Effector CD4-positive, alpha-beta T cell (primary cell): ENCODE data around the gene ZMIZ1.

Experiments used
- DNase-seq: peaks from one replicate; pipeline ENCODE4 v3.0.0-alpha.2; 2020

The ZMIZ1 gene

DNA sequence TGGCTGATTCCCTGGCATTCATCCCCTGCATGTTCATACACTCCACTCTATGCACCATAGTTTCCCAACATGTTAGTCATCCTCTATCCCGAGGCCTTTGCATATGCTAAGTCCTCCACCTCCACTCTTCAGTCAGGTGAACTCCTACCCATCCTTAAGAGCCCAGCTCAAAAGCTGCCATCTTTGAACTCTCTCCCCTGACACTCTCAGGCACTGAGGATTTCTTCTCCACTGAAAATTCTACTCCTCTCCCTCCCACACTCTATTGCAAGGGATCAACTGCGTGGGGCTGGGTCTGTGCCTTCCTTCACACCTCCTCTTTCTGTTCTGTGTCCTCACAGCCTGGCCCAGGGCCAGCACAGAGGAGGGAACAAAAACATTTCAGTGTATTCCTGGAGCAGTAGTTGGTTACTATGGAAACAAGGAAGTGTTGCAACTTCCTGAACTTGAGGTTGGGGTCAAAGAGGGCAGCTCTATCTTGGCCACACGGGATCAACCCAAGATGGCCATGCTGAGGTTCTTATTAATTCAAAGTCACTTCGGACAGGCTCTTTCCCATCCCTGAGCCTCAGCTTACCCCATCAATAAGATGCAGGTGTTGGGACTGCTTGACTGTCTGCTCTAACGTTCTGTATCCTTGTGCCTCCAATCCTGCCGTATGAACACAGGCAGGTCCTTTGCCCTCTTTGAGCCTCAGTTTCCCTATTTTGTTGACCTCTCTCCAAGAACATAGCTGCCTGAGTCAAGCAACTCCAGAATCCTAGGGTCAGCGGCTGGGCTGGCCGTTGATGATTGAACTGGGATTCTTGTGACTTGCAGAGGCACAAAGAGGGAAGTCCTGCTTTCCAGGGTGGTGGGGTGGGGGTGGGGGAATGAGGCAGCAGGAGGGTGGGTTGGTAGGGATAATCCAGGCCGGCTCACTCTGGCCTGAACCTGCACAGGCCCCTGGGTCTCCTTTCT lies 15.5 kb downstream of the ZMIZ1 start:
- DNase-seq = no peak

DNA sequence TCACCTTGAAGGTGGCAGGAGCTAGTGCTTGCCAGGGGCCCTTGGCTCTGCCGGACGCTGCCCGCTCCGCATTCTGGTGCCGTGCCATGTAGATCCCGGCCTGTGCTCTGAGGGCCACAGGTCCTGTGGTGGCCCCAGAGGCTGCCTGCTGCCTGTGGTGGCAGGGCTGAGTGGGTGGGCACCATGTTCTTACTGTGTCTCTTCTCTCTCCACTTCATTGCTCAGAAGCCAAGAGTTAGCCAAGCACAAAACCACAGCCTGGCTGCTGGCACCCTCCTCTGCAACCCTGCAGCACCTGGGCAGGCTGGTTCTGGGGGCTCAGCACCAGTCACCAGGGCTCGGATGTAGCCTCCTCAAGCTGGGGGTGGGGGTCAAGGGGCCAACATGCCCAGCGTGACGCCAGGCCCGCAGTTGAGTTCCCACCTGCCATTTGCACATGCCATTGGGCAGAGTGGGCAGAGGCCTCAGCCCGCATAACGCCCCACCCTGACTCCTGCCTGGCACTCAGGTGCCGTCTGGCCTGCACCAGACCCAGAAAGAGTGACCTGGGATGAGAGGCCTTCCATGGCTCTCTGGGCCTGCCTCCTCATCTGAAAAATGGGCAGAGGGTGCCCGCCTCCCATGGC lies 16.3 kb downstream of the ZMIZ1 start:
- DNase-seq = no peak

DNA sequence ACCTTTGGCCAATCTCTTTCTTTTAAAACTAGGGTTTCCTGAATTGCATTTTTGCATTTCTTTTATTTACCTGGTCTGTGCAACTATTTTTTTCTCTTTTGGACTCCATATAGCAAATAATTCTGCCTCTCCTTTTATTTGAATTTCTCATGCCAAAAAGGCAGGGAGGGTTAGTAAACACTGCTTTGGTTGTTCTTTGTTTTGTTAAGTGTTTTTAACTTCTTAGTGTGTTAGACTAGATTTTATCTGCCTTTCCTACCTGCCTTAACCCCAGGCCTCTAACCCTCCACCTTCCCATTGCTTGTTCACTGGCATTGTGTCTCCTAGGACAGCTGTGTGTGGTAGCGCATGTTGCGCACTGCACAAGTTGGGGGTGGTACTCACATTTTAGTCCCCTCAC lies 18.1 kb downstream of the ZMIZ1 start:
- DNase-seq = no peak

DNA sequence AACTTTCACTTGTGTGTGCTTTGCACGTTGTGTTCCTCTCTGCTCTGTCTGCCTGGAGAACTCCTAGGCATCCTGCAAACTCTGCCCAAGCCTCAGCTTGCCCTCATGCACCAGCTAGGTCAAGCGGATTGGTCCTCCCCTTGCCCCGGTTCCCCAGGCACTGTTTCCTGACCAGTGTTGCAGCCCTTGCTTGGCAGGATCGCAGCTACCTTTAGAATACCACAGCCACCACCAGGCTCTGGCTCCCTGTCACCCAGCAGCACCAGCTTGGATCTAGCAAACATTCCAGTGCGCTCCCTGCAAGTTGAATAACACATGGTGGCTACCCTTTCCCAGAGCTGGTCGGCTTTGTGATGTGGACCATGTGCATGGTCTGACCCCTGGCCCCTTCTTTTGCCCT lies 19.0 kb downstream of the ZMIZ1 start:
- DNase-seq = no peak

DNA sequence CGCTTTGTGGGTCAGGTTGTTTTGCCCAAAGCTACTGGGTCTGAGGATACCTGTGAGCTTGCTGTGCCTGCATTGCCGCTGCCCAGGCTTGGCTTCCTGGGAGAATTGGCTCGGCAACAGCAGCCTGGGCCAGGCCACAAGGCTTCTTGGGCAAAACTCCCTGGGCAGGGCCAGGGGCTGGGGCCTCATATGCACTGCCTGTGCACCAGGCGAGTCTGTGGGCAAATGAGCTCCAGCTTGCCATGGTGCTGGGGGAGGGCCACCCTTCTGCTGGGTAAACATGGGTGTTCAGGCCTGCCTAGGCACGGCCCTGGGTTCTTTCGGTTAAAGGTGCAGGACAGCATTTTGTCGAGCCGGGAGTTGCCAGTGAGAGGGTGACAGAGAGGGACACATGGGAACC lies 19.4 kb downstream of the ZMIZ1 start:
- no peak for DNase-seq

DNA sequence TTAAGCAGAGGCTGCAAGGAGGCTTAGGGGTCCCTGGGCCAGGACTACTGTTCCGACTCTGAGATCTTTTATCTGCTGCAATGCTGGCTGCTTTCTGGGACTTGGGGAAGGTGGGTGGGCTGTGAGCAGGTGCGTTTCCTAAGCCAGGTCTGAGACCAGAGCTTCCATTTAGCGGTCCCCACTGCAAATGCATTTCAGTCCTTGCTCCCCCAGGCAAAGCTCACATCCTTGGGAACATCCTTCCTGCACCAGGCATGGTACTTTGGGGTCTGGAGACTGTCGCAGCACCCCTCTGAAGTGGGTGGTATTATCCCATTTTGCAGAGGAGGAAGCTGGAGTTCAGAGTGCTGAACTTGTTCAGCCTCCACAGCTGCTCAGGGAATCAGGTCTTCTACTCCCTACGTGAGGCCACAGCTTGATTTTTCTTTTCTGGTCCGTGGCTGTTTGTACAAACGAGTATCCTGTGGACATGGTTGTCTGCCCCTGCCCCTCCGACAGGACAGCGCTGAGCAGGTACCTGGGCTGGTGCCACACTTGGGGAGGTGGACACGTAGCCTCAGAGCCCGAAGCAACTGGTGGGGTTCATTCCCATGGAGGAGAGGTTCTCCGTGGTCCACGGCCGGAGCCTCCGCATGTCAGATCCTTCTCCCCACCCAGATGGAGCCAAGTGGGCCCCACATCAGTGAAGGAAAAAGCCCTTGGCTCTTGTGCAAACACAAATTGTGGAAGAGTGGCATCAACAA lies 20.0 kb downstream of the ZMIZ1 start:
- DNase-seq = no peak

DNA sequence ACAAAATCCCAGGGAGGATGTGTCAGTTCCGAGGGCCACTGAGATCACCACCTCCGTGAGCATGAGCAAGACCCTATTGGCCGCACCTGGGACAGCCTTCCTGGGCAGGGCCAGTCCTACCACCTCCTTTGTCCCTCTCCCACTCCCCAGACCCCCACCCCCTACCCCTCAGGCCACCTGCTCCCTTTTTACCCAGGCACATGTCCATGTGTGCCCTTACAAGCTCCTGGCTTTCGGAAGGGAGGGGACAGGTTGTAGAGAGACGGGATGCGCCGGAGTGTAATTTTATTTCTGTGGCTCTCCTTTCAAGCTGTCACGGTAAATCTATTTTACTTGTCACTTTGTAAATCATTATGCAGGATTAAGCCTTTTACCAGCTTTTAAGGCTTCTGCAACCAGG lies 20.9 kb downstream of the ZMIZ1 start:
- no peak for DNase-seq

DNA sequence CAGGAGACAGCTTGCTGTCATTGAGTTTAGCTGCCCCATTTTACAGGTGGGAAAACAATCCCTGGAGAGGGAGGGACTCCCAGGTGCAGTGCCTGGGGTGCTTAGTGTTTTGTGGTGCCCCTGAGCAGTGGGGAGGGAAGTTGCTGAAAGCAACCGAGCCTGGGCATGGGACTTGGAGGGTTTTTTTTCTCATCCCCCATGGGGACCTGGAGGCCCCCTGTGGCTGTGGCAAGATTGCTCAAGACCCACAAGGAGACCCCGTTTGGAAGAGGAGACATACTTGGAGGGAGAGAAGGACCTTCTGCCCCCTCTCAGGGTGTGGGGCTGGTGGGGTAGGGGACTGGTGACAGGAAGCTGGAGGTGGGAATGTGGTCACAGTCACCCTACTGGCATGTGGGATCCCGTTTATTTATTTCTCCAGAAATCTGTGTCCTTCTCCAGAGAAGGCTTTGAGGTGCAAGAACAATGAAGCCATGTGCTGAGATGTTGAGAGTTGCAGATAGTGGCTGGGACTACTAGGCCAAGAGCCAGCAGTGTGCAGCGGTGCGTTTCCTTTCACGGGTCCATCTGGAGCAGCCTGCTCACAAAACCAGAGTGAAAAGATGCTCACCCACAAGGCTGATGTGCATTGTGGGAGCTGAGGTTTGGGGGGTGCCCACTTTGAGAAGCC lies 21.5 kb downstream of the ZMIZ1 start:
- DNase-seq = no peak

DNA sequence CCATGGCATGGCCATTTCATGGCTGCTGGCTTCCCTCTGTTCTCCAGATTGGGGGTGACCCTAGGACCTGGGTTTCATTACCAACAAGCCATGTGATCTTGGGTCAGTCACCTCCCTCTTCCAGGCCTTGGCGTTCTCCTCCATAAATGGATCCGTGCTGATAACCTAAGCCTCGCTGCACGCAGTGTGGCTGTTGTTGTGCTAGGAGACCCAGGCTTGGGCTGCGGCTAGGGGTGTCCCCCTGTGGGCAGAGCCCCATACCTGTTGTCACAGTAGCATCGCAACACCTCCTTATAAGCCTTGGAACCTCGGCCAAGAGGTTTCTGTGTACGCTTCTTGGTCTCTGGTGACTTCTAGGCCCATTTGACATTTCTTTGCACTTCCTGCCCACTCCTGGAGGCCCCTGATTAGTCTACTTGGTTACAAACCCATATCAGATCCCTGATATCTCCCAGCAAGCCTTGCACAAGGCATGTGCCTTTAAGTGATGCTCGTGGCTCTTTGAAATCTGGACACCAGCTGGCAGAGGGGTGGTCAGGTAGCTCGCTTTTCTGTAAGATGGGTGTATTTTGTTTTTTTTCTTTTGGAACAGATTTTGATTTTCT lies 23.6 kb downstream of the ZMIZ1 start:
- DNase-seq = no peak

DNA sequence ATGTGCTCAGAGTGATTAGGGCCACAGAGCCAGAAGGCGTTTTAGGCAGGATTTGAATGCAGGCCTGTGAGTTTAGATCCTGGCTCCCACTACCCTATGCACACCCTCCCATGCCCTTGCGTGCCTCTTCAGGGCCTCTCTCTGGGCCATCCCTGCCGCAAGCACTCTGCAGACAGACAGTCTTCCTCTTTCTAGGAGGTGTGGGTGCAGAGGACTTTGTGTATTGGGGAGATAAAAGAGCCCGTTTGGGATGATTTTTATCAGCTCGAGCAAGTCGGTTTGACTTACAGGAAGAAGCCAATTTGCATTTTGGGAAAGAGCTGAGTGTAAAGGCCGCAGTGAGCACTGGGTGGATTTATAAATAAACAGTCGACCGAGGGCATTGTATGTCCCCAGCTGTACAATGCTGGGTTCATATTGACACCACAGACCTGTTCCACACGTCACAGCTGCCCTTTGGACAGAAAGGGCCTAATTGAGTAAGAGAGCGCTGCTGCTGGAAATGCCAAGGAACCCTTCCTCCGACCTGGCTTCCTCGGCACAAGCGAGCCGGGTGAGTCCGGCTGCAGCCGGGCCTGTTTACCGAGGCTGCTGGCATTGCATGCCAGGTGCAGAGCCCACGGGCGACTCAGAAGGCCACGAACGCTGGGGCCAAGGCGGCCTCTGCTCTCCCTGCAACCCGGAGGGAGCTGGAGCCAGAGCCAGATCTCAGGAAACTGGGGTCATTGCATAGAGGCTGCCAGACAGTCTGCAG lies 25.1 kb downstream of the ZMIZ1 start:
- DNase-seq = no peak

DNA sequence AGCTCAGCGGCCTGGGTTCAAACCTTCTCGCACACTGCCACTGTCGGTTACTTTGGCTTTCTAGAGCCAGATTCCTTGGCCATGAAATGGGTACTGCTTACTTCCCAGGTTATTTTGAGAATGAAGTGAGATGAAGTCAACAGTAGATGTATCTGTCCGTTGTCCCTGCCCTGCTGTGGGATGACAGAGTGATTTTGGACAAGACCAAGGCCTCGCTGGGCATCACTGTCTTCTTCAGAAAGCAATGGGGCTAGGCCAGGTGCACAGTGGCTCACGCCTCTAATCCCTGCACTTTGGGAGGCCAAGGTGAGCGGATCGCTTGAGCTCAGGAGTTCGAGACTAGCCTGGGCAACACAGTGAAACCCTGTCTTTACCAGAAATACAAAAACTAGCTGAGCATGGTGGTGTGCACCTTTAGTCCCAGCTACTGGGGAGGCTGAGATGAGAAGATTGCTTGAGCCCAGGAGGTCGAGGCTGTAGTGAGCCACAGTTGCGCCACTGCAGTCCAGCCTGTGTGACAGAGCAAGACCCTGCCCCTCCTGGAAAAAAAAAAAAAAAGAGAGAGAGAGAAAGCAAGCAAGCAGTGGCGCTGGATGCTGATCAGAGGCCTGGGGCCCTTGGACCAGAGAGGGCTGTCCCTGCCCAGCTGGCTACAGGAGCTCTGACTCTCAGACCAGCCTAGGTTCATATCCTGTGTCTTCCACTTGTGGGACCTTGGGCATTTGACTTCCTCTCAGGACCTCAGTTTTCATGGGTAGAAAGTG lies 25.8 kb downstream of the ZMIZ1 start:
- no peak for DNase-seq

DNA sequence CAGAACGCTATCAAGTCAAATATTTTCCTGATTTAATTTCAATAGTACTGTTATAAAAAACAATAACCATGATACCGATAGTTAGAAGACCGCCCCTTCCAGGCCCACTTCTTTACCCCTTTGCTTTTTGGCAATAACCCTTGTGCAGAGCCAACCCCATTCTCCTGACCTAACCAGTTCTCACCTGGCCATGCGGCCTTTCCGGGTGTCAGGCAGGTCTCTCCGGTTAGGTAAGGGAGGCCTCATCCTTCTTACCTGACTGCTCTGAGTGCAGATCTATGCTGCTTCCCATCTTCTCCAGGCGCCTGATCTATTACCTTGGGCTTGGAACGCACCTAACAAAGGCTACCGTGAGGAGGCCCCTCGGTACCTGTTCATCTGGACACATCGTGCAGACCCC lies 26.6 kb downstream of the ZMIZ1 start:
- DNase-seq = no peak

DNA sequence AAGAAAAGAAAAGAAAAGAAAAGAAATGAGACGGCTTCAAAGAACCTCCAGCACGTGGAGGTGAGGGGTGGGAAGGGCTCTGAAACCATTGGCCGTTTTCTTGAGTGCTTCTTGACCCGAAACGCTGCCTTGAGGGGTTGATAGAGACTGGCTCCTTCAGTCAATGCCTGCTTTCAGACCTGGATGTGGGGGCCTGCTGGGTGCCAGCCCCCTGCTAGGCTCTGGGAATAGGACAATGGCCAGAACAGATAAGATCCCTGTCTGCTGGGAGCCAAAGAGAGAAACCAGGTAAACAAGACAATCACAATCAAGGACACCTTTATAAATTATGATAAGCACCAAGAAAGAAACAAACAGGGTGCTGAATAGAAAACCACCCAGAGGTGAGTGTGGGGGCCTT lies 27.7 kb downstream of the ZMIZ1 start:
- DNase-seq = no peak

DNA sequence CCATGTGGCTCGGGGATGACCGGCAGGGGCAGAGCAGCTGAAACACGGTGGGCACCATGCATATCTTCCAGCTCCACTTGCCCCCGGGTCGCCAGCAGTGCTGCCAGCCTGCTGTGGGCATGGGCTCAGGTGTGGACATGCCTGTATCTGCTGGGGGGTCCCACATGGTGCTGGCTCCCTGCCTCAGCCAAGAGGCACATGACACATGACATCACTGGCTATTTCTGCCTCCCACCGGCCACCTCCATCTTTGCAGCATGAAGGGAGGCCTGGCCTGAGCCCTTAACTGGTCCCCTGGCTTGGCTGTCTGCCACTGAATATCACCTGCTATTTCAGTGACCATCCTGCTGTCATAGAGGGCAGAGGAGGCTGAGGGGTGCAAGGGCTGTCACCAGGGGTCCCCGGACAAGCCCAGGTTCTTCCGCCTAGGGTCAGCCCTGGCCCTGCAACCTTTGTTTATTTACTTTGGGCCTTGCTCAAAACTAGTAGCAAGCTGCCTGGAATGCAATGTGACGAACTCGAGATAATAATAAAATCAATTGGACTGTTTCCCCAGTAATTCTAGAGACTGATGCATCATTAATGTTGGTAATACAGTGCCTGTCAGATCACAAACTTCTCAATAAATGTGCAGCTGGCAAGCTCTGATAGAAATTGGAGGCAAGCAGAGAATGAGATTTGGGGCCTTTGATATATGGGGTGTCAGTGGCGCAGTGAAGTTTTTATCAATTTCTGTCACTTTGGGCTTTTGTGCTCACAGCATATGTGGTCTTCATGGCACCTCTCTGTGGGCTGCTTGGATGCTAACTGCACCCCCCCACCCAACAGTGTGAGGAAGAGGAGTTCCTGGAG lies 28.5 kb downstream of the ZMIZ1 start:
- no peak for DNase-seq

DNA sequence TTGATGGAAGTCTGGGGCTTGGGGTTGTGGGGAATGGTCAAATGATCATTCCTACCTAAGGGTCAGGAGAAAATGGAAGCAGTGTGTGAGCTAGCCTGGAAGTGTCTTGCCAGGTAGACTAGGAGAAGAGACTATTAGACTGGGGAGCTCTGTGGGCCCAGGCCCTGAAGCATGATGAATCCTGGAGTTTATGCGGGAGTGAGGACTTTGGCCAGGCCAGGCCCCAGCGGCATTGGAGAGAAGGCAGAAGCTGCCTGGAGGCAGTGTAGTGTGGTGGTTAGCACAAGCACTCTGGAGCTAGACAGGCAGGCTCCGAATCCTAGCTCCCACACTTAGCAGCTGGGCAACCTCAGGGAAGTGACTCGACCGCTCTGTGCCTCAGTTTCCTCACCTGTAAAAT lies 29.3 kb downstream of the ZMIZ1 start:
- no peak for DNase-seq

DNA sequence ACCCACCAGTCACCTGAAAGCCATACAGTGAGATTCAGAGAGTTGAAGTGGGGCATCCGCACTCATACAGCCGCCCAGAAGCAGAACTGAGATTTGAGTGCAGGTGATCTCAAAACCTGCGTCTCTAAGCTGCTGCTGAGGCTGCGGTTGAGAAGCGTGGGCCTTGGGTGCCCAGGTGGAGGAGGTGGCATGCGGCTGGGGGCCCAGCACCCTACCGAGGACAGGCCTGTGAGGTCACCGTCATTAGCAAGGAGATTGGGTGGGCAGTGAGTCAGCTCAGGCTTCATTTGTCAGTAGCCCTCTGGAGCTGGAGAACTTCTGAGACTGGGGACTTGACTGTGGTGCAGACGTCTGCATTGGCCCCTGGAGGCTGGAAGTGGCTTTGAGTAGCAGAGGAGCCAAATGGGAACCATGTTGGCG lies 29.8 kb downstream of the ZMIZ1 start:
- DNase-seq = no peak

DNA sequence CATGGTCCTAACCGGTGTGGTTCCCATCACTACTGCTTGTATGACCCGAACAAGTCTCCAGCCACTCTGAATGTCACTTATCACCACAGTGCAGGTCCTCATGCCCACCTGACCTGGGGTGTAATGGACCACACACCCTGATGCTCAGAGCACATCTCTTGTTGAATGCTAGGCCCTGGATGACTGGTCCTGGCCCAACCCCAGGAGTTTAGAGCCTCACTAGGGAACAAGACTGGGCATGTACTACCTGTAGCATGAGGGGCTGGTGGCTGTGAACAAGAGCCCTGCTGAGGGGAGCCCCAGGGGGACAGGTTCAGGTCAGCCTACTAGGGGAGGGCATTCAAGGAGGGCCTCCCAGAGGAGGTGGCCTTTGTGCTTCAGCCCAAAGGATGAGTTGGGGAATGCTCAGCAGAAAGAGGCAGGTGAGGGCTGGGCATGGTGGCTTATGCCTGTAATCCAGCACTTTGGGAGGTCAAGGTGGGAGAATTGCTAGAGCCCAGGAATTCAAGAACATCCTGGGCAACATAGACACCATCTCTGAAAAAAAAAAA lies 31.2 kb downstream of the ZMIZ1 start:
- DNase-seq = no peak

DNA sequence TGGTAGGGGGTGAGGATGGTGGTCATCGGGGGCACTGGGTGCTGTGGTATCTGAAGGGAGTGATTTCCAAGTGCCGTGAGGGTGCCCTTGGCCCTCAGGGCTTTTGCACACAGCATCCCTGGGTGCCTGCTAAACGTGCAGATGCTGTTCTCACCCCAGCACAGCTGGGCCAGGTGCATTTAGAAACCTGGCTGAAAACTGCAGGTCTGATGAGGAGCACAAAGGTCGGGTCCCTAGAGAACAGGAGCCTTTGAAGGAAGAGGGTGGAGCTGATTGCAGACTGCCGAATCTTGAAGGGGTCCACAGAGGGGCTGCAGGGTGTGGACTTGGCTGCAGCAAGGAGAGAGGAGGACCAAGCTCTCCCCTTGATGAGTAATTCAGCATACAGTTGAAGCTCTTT lies 32.0 kb downstream of the ZMIZ1 start:
- DNase-seq = no peak

DNA sequence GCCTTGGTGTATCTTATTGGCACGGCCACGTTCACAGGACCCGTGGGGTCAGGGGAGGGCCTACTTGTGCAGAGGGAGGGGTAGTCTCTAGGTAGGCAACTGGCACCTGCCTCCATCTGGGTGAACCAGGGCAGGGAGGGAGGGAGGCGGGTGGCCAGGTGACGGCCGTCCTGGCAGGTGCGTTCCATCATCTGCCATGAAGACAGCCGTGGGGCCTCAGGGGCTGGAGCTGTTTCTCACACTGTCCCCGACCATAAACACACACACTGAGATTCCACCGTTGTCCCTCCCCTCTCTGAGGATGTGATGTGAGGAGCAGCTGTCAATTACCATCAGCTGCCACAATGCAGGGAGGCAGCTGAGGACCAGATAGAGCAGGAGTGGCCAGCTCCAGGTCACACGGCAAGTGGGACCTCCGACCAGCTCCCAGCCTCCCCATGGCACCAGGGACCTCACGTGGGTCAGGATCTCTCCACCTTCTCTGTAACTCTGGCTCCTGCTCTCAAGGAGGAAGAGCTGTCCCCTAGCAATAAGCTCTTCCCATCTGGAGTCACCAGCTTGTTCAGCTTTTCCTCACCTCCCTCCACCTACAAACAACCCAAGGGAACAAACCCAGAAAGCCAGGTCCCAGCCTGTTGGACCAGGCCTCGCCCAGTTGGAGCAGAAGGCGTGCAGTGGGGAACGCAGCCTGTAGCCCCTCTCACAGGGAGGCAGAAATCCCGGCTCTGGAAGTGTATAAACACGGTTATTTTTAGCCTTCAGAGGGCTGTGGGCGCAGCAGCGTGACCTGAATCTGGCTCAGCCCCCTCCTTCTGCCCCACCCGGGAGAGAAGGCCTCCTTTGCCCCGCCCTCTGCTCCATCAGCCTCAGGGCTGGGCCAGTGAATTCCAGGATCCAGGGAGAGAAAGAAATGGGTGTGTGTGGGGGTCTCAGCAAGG lies 33.1 kb downstream of the ZMIZ1 start:
- no peak for DNase-seq
